Esophagus muscularis mucosa (tissue), 3 donors: ENCODE measurements around the gene C5orf15.

Source experiments
- POLR2AphosphoS5 ChIP-seq, 2 donors: sonication (generic); formaldehyde crosslinking; IDR thresholded peaks; one replicate each; pipeline ENCODE4 v1.6.1; 2017; ENCODE audit warnings: antibody characterized with exemption in 2 of 2
- TF ChIP-seq, protein P1 (sequence below), 3 experiments: fragments of 200-600 bp in 2 of 3; fragments of 450-650 bp in 1 of 3; sonication (generic) in 2 of 3; IDR thresholded peaks; one replicate each; pipeline ENCODE4 v1.5.1; 2017 to 2019; ENCODE audit warnings: antibody characterized with exemption in 3 of 3, mild to moderate bottlenecking in 2 of 3, moderate library complexity in 1 of 3

DNA sequence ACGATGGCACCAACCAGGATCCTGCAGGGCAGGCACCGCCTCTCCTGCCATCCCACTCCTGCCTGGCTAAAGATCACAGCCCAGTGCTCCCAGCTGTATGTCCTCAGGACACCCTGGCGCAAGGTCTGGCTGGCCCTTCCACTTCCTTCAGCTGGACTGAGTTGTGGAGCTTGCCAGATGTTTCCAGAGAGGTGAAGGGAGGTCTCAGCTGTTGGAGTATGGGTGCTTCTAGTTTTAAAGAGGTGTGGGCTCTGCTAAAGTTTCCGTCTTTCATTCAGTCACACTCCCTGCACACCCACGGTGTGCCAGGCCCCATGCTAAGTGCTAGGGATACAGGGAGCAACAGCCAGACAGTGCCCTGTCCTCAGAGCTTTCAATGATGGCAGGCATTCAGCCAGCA, 34.1 kb downstream of the C5orf15 start:
- TF ChIP-seq, protein P1, sequence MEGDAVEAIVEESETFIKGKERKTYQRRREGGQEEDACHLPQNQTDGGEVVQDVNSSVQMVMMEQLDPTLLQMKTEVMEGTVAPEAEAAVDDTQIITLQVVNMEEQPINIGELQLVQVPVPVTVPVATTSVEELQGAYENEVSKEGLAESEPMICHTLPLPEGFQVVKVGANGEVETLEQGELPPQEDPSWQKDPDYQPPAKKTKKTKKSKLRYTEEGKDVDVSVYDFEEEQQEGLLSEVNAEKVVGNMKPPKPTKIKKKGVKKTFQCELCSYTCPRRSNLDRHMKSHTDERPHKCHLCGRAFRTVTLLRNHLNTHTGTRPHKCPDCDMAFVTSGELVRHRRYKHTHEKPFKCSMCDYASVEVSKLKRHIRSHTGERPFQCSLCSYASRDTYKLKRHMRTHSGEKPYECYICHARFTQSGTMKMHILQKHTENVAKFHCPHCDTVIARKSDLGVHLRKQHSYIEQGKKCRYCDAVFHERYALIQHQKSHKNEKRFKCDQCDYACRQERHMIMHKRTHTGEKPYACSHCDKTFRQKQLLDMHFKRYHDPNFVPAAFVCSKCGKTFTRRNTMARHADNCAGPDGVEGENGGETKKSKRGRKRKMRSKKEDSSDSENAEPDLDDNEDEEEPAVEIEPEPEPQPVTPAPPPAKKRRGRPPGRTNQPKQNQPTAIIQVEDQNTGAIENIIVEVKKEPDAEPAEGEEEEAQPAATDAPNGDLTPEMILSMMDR (IDR thresholded peaks at IDR 0.05) = no peak
- no peak for TF ChIP-seq POLR2AphosphoS5 (IDR thresholded peaks at IDR 0.05)
